Muscle of arm (tissue), 12 donors: ENCODE data around the gene SEMA3B. TPM values are rescaled to one million over a fixed set of nuclear protein-coding genes. Genes with fewer than 3 reads are reported as not detected.
"Not testable (repeated sequence)": the region's sequence is repeated elsewhere in the genome, so short reads cannot be mapped to it uniquely, and the experiment has no call there.

Source experiments
- DNase-seq: peaks from one replicate; pipeline ENCODE4 v3.0.0-alpha.2; 2013
- polyA plus RNA-seq, 12 donors: library from polyadenylated mRNA; unstranded; fragments of 120-200 nt; gene quantifications; one replicate each; pipeline ENCODE4 v1.2.1, GENCODE V29; 2013; ENCODE audit not compliant: insufficient read length in 12 of 12

The SEMA3B gene
- polyA plus RNA-seq, 12 donors = 30.1 to 92.7 (median 35.2) TPM; not detected in 1

DNA sequence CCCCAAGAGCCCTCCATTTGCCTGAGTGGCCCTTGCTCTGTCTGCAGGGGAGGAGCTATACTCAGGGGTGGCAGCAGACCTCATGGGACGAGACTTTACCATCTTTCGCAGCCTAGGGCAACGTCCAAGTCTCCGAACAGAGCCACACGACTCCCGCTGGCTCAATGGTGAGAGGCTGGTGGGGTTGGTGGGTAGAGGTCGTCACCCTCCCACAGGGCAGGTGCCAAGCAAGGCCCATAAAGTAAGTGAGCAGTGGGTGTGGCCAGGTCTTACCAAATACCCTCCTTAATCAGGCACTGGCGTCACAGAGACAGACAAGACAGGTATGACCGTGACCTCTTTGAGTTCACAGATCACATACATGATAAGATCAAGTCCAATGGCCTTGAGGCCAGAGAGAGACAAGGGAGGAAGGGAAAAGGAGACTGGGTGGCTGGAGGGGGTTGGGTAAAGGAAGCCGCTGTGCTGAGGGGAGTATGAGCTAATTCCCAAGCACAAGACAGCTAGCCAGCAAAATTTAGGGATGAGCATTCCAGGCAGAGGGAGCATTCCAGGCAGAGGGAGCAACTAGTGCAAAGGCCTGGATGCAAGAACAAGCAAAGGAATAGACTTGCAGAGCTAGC, 2.5 kb downstream of the SEMA3B start:
- DNase-seq = no peak

DNA sequence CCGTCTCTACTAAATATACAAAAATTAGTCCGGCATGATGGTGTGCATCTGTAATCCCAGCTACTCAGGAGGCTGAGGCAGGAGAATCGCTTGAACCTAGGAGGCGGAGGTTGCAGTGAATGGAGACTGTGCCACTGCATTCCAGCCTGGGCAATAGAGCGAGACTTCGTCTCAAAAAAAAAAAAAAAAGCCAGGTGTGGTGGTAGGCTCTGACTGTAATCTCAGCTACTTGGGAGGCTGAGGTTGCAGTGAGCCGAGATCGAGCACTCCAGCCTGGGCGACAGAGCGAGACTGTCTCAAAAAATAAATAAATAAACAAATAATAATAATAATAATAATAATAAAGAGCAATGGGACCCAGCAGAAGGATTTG, 3.6 kb downstream of the SEMA3B start:
- DNase-seq = not testable (repeated sequence)

DNA sequence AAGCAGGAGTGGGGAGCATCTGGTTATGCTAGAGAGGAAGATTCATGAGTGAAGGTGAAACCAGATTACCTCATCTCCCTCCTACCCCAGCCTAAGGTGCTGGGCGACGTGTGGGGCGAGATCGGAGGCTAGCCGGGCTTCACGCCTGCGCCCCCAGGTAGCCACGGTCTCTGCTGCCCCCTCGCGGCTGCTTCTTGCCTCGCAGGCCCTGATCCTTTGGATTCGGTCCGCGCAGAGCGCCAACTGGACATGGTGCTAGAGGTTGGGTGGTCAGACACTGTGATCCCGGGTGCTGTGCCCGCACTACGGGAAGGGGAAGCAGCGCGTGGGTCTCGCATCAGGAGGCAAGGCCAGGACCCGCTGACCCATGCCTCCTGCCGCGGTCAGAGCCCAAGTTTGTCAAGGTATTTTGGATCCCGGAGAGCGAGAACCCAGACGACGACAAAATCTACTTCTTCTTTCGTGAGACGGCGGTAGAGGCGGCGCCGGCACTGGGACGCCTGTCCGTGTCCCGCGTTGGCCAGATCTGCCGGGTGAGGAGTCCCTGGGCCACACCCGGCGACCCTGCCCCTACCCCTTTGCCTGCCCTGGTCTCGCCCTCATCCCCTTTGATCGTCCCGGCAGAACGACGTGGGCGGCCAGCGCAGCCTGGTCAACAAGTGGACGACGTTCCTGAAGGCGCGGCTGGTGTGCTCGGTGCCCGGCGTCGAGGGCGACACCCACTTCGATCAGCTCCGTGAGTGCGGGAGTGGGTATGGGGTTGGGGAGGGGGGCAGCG, 4.2 kb downstream of the SEMA3B start:
- peak; percentile 89 for DNase-seq

DNA sequence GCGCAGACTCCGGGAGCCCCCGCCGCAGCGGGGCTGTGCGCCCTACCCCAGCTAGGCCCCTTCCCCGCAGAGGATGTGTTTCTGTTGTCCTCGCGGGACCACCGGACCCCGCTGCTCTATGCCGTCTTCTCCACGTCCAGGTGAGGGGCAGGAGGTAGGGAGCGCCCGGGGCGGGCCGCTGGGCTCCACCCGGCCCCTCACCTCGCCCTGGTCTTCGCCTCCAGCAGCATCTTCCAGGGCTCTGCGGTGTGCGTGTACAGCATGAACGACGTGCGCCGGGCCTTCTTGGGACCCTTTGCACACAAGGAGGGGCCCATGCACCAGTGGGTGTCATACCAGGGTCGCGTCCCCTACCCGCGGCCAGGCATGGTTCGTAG, 4.7 kb downstream of the SEMA3B start:
- DNase-seq = no peak

DNA sequence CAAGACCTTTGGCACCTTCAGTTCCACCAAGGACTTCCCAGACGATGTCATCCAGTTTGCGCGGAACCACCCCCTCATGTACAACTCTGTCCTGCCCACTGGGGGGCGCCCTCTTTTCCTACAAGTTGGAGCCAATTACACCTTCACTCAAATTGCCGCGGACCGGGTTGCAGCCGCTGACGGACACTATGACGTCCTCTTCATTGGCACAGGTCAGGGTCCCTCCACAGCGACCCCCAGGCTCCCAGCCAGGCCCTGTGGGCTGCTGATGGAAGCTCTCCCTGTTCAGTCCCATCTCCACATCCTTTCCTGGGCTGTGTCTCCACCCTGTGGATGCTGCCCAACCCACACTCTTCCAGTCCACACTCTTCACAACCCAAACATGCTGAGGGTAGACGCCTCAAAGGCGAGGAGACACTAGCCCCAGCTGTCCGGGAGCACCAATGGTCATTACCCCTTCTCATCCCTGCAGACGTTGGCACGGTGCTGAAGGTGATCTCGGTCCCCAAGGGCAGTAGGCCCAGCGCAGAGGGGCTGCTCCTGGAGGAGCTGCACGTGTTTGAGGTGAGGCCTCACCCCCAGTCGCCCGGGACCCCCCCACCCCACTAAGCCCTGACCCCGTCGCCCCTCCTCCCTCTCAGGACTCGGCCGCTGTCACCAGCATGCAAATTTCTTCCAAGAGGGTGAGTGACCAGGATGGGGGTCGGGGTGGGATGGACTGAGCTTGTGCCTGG, 5.6 kb downstream of the SEMA3B start:
- DNase-seq = no peak

DNA sequence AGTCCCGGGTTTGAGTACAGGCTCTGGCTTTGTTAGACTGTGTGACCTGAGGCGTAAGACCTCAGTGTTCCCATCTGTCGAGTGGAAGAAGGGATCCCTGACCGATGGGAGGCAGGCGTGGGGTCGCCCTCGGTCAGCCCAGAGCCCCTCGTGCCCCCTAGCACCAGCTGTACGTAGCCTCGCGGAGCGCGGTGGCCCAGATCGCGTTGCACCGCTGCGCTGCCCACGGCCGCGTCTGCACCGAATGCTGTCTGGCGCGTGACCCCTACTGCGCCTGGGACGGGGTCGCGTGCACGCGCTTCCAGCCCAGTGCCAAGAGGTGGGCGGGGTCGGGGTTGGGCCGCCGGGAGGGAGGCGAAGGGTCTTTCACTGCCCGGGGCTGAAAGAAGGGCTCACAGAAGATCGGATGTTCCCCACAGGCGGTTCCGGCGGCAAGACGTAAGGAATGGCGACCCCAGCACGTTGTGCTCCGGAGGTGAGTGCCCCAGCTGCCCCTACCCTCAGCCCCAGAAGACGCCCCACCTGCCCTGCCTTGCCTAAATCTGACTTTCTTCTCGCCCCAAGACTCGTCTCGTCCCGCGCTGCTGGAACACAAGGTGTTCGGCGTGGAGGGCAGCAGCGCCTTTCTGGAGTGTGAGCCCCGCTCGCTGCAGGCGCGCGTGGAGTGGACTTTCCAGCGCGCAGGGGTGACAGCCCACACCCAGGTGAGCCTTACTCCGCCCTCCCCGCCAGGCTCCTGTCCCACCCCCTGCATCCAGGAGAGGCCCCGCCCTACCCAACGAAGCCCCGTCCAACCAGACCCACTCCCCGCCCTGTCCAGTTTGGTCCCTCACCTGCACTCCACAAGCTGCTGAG, 6.4 kb downstream of the SEMA3B start:
- DNase-seq = no peak

DNA sequence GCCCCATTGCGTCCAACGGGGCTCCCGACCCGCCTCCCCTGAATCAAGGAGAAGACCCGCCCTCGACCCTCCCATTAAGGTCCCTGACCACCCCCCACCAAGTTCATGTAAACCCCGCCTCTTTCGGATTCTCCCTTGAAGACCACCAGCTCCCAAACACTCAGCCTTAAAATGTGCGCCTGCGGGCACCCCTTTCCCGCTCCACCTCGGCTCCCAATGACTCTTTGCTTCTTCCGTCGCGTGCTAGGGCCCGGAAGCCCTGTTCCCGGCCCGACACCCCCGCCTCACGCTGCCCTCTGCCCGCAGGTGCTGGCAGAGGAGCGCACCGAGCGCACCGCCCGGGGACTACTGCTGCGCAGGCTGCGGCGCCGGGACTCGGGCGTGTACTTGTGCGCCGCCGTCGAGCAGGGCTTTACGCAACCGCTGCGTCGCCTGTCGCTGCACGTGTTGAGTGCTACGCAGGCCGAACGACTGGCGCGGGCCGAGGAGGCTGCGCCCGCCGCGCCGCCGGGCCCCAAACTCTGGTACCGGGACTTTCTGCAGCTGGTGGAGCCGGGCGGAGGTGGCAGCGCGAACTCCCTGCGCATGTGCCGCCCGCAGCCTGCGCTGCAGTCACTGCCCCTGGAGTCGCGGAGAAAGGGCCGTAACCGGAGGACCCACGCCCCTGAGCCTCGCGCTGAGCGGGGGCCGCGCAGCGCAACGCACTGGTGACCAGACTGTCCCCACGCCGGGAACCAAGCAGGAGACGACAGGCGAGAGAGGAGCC, 7.2 kb downstream of the SEMA3B start:
- DNase-seq = no peak

DNA sequence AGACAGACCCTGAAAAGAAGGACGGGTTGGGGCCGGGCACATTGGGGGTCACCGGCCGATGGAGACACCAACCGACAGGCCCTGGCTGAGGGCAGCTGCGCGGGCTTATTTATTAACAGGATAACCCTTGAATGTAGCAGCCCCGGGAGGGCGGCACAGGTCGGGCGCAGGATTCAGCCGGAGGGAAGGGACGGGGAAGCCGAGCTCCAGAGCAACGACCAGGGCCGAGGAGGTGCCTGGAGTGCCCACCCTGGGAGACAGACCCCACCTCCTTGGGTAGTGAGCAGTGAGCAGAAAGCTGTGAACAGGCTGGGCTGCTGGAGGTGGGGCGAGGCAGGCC, 7.8 kb downstream of the SEMA3B start:
- no peak for DNase-seq

DNA sequence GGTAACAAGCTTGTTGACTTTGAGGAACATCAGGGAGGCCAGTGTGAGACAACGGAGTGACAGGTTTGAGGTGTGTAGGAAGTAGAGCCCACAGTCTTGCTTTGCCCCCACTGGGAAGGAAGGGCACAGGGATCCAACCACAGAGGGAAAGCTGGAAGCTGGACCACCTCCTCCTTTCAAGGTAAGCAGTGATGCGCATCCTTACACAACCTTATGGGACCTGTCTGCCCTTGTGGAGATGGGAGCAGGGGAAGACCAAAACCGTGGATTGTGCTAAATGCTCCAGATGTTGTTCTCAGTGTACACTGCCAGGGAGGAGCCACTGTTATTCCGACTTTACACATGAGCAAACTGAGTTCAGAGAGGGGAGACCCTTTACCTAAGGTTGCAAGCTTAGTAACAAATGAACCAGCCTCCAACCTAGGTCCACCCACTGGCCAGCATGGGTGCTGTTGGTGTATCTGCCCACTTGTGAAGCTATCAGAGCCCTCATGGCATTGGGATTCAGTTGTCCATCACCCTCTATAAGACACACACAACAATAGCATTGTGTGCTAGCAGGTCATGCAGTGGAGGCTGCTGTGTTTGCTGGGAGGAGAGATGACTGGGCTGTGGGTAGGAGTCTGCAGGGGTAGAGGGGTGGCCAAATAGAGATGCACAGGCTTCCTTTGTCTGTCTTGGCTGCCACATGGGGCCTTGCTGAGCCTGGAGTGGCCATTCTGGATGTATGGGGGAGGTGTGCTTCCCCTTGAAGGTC, 9.4 kb downstream of the SEMA3B start:
- no peak for DNase-seq

DNA sequence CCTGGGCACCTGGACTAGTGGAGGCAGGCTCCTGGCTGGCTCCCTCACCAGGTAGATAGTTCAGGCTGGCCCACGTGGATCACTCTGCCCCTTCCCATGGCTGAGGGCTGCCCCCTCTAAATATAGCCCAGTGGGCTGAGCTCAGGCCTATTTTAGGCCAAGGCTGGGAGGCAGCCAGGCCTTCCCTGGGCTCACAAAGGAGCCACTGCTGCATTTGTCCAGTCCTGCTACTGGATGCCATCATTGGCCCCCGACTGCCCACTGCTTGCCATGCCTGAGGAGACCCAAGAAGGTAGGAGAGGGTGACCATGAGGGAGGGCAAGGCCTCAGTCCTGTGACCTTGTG, 9.9 kb downstream of the SEMA3B start, which contains the start of gene LSMEM2:
TSS of gene LSMEM2 (plus strand) at position 208 of the 345 bp plus-strand sequence. CDS start at position 235, 27 bp downstream.
- no peak for DNase-seq

DNA sequence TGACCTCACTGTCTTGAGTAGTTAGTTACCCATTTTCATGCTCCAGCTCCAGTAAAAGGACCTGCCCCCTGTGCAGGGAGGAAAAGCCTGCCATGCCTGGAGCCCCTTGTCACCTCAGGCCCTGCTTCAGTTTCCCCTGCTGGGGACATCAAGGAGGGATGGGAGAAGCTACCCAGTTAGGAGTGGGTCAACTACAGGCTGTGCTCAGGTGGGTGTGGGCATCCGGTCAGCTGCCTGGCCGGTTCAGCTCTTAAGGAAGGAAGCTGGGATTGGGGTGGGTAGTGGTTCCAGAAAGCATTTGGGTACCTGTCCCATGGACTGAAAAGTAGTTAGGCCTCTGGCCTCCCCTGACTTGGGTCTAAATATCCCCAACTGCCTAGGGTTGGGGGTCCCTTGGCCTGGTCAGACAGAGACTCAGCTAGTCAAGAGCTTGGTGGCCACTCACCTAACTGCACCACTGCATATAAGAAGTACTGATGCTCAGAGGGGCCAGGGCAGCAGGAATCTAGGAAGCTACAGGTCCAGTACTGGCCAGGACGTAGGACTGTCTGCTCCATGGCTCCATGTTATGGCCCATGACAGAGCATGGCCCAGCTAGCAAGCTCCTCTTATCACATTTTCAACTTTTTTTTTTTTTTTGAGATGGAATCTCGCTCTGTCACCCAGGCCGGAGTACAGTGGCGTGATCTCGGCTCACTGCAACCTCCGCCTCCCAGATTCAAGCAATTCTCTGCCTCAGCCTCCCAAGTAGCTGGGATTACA, 10.5 kb downstream of the SEMA3B start:
- no peak for DNase-seq

DNA sequence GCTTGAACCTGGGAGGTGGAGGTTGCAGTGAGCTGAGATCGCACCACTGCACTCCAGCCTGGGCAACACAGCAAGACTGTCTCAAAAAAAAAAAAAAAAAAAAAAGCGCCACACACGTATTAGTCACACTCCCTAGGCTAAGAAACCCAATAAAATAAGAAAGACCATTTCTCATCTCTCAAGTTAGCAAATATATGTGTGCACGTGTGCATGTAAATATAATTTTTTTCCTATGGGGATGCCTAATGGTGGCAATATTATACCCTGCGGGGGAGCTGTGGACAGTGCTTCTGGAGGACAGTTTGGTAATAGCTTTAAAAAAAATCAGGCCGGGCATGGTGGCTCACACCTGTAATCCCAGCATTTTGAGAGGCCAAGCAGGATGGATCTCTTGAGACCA, 15.2 kb downstream of the SEMA3B start:
- not testable (repeated sequence) for DNase-seq

DNA sequence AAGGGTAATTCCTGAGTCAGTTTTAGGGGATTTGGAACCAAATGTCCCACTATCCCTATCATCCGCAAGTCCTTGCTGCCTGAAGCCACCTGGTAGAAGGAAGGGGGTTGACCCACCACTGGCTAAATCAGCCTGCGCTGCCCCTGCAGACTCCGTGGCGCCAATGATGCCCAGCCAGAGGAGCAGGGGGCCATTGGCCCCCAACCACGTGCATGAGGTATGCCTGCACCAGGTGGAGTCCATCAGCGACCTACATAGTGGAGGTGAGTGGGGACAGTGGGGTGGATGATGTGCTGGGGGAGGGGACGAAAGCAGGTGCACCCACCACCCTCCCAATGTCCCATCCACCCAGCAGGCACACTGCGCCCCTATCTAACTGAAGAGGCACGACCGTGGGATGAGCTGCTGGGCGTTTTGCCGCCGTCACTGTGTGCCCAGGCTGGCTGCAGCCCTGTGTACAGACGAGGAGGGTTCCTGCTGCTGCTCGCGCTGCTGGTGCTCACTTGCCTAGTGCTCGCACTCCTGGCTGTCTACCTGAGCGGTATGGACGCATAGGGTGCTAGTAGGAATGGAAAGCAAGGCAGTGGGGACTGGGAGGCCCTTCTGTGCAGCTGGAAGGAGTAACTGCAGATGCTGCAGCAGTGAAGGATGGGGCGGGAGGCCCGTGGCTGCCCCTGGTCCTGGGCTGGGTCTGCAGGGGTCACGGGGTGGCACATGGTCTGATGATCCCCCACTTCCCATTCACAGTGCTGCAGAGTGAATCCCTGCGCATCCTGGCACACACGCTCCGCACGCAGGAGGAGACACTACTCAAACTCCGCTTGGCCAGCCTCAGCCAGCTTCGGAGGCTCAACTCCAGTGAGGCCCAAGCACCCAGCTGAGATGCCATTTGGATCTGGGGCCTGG, 17.6 kb downstream of the SEMA3B start:
- no peak for DNase-seq

DNA sequence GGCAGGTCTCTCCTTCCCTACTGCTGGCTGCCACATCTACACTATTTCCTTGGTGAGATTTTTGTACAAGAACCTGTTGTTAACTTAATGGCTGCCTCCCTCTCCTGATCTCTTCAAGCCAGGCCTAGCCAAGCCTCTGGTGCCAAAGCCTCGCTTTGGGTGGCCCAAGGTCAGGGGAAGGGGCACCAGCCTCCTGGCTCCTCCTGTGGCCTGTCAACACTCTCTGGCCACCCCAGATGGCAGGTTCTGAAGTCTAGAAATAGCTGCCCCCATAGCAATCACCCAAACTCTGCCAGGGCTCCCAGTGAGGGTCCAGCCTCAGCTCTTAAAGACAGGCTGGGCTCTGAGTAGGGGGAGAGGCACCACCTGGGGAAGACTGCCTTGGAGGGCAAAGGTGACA, 18.3 kb downstream of the SEMA3B start:
- no peak for DNase-seq

DNA sequence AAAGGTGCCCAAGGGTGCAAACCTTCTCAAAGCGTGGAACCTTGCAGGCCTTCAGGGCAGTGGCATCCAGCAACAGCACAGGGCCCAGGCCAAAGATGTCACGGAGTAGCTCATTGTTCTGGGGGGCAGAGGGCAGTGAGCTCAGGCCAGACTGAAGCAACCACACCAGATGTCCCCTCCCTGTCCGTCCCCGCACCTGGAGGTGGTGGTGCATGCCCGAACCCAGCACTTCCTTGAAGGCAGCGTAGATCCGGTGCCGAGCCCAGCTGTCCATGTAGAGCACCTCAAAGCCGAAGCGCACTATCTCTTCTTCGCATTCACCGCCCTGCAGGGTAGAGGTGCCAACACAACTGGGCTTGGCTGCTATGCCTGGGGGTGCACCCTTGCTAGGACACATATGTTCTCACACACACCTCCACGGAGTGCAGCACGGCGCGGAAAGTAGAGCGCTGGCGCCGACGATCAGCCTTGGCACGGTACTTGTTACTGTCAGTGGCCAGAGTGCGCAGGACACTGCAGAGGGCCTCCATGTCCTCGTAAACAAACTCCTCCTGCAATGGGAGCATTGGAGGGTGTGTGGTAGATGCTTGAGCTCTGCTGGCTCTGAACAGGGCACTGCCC, 19.6 kb downstream of the SEMA3B start:
- DNase-seq = no peak

DNA sequence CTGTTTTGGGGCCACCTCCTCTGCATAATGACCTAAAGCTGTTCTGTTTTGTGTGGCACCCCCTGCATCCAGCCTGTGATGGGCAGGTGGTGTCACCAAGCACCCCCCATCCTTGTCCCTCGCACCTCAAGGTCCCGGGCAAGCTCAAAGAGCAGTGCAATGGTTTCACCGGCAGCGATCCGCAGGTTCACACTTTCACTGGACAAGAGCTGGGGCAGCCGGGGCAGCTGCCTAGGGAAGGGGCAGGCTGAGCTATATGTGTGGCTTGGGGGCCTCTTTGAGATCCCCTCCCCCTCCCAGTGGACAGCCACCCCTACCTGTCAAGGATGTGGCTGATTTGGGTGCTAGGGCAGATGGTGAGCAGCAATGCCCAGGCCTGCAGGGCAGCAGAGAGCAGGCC, 20.2 kb downstream of the SEMA3B start:
- DNase-seq = no peak

DNA sequence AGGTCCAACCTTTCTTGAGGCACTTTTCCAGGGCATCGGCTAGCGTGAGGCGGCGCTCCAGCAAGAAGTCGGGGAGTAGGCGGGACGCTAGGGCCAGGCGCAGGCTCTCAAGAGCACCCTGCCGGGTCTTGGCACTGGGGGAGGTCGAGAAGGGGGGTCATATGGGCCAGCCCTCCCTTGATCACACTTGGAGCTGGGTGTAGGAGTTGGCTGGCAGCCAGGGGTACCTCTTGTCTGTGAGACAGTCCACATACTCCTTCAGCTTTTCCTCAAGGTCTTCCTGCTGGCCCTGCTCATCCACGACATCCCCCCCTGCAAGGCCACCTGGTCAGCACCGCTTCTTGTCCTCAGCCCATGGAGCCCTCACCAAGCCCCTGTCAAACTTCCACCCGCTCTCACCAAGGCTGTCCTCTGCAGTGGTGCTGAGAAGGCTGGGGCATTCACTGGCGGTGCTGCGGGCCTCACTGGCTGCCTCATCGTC, 21.3 kb downstream of the SEMA3B start:
- no peak for DNase-seq
